ENCODE data around the gene ELOF1.

Gene ELOF1

GRCh38 chr19:11505032-11505503 lies 54.0 kb downstream of the ELOF1 start:
- DNase-seq (ENCODE audit: extremely low spot score): peak; percentile 99
- ChIA-PET POLR2A (interaction anchor here (0.6 kb wide), 1 partner anchor 458 kb away, joined by 4 read pairs; no protein-coding TSS in a partner anchor), CTCF (no interaction called here)
- no peak for TF ChIP-seq CTCF (IDR thresholded peaks at IDR 0.05; ENCODE audit: control extremely low read depth, extremely low read depth, low read depth, missing control alignments)

- POLR2A ChIA-PET: interaction anchor here (0.6 kb wide), 1 partner anchor 458 kb away, joined by 4 read pairs; no protein-coding TSS in a partner anchor
- CTCF ChIA-PET: no interaction called here
- DNase-seq (ENCODE audit: extremely low spot score): no peak
- no peak for TF ChIP-seq CTCF (IDR thresholded peaks at IDR 0.05; ENCODE audit: control extremely low read depth, extremely low read depth, low read depth, missing control alignments)
Measured at GRCh38 chr19:11504502-11505031, 54.5 kb downstream of the ELOF1 start.
